SH-SY5Y (cell line): ENCODE measurements around the gene OR2B6.

ENCODE experiments used
- GATA2 ChIP-seq: IDR thresholded peaks from 2 replicates; pipeline ENCODE4 v1.6.1; 2011; ENCODE audit warnings: mild to moderate bottlenecking, low read depth, low read length
- GATA3 ChIP-seq: IDR thresholded peaks from 2 replicates; pipeline ENCODE4 v1.6.1; 2011; ENCODE audit warnings: low read depth, mild to moderate bottlenecking, low read length, moderate library complexity

DNA sequence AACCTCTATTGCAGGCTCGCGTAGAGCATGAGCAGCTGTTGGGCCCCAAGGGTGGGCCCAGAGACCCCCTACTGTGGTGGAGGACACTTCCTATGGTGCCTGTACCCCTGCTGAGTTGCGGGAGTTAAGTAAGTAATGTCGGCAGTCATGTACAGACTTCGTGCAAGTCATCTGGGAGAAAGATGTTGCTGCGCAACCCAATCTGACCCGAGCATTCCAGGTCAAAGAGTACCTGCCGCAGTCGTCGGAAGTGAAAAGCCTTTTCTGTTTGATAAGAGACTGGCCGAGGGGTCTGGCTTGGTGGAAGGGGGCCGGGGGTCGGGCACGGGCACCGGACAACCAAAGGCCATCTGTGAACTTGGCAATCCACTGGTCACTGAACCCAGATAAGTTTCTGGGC, 44.3 kb downstream of the OR2B6 start:
- TF ChIP-seq GATA2 (no peak), GATA3 (no peak)
